GM18505 (cell line): ENCODE data around the gene PLPPR4.
"Not testable (repeated sequence)": the region's sequence is repeated elsewhere in the genome, so short reads cannot be mapped to it uniquely, and the experiment has no call there.

Experiments used
- ATAC-seq: cut with Tn5 transposase; IDR thresholded peaks from one replicate; pipeline ENCODE4 v1.9.1; 2021; ENCODE audit not compliant: unreplicated experiment
- POLR2A ChIP-seq: IDR thresholded peaks from 4 replicates; pipeline ENCODE4 v1.6.1; 2011; ENCODE audit warnings: borderline replicate concordance; ENCODE audit not compliant: insufficient read depth, insufficient read length; ENCODE audit errors: extremely low read depth

The PLPPR4 gene

GRCh38 chr1:99246152-99246551 is 18.1 kb upstream of the PLPPR4 start:
- TF ChIP-seq POLR2A: no peak
- ATAC-seq: no peak

DNA sequence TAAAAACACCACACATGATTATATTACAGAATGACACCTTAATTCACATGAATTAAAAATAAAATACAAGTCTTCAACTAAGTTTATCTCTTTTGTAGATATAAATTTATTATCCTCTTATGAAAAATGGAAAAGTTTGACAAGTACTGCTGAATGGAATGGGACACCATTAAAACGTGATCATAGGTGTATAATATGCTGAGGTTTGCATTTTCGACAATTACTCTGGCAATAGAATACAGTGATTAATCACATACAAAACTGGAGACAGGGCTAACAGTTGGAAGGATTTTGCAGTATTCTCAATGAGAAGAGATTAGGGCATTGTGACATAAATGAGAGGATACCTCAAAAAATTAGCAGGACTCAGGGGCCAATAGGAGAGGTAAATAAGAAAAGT is 17.1 kb upstream of the PLPPR4 start:
- ATAC-seq: no peak
- no peak for TF ChIP-seq POLR2A

- no peak for TF ChIP-seq POLR2A
- no peak for ATAC-seq
These were observed 13.6 kb upstream of the PLPPR4 start for GRCh38 chr1:99250728-99251127.

DNA sequence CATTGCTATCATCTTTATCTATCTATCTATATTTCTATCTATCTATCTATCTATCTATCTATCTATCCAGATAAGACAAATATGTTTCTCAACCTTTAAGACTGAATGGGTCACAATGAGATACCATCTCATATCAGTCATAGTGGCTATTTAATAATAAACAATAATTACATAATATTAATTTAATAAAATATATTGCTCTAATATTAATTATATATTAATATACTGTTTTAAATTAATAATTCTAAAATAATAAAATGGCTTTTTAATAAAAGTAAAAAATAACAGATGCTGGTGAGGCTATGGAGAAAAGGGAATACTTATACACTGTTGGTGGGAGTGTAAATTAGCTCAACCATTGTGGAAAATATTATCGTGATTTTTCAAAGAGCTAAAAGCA is 13.0 kb upstream of the PLPPR4 start:
- no peak for ATAC-seq
- no peak for TF ChIP-seq POLR2A

GRCh38 chr1:99252630-99253029 is 11.7 kb upstream of the PLPPR4 start:
- TF ChIP-seq POLR2A: no peak
- no peak for ATAC-seq

- not testable (repeated sequence) for ATAC-seq
These were observed 3.9 kb upstream of the PLPPR4 start for GRCh38 chr1:99260402-99260801.

- no peak for TF ChIP-seq POLR2A
- no peak for ATAC-seq
These were observed 832 bp downstream of the PLPPR4 start for GRCh38 chr1:99265124-99265523.

- no peak for TF ChIP-seq POLR2A
- ATAC-seq: no peak
These were observed 2.4 kb downstream of the PLPPR4 start for GRCh38 chr1:99266726-99267125.

GRCh38 chr1:99268021-99268420 is 3.7 kb downstream of the PLPPR4 start:
- TF ChIP-seq POLR2A: no peak
- ATAC-seq: no peak

GRCh38 chr1:99269321-99269720 is 5.0 kb downstream of the PLPPR4 start:
- no peak for ATAC-seq
- TF ChIP-seq POLR2A: no peak

DNA sequence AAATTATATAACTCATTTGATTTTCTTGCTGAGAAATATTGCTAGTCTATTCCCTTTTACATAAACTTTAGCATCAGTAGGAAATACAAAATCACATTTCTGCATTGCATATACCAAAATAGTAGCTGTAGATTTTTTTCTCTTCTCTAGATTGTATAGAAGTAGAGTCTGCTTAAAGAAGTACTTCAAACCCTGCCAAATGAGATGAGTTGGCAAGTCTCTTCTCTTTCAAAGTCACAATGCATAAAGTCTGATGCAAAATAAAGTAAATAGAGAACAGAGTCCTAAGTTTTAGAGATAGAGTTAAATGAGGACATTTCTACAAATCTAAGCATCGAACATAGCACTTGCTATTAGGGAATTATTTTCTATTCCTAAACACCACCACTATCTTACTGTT is 6.4 kb downstream of the PLPPR4 start:
- no peak for TF ChIP-seq POLR2A
- no peak for ATAC-seq

GRCh38 chr1:99271249-99271648 is 7.0 kb downstream of the PLPPR4 start:
- ATAC-seq: no peak
- TF ChIP-seq POLR2A: no peak

DNA sequence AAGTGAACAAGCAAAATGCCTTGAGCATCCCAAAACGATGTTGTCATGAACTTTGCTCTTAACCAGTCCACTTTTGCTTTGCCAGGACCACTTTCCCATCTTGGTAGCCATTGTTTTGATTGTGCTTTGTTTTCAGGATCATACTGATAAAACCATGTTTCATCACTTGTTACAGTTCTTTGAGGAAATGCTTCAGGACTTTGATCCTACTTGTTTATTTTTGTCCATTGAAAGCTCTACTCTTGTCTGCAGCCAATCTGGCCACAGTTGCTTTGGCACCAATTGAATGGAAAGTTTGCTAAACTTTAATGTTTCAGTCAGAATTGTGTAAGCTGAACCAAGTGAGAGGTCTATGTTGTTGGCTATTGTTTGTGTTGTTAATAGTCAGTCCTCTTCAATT is 12.8 kb downstream of the PLPPR4 start:
- TF ChIP-seq POLR2A: no peak
- no peak for ATAC-seq

DNA sequence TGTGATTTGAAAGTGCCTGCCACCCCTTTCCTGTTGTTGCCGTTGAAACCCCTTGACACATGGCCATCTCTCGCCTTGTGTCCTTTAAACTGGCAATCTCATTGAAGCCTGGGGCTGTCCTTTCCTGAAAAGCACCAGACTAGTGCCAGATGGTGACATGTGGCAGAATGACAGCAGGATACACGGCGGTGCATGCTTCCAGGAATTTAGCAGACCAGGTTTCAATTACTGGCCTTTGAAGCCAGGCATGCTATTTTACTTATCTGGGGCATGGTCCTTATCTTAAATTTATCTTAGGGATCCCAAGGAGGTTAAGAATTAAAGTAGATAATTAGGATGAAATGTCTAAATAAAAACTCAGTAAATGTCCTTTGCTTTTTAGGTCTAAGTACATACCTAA is 15.2 kb downstream of the PLPPR4 start:
- TF ChIP-seq POLR2A: no peak
- no peak for ATAC-seq

GRCh38 chr1:99281105-99281504 is 16.8 kb downstream of the PLPPR4 start:
- ATAC-seq: no peak
- TF ChIP-seq POLR2A: no peak
